ENCODE data around the gene VWA7. TPM values are rescaled to one million over a fixed set of nuclear protein-coding genes. Genes with fewer than 3 reads are reported as not detected.

VWA7 gene, protein sequence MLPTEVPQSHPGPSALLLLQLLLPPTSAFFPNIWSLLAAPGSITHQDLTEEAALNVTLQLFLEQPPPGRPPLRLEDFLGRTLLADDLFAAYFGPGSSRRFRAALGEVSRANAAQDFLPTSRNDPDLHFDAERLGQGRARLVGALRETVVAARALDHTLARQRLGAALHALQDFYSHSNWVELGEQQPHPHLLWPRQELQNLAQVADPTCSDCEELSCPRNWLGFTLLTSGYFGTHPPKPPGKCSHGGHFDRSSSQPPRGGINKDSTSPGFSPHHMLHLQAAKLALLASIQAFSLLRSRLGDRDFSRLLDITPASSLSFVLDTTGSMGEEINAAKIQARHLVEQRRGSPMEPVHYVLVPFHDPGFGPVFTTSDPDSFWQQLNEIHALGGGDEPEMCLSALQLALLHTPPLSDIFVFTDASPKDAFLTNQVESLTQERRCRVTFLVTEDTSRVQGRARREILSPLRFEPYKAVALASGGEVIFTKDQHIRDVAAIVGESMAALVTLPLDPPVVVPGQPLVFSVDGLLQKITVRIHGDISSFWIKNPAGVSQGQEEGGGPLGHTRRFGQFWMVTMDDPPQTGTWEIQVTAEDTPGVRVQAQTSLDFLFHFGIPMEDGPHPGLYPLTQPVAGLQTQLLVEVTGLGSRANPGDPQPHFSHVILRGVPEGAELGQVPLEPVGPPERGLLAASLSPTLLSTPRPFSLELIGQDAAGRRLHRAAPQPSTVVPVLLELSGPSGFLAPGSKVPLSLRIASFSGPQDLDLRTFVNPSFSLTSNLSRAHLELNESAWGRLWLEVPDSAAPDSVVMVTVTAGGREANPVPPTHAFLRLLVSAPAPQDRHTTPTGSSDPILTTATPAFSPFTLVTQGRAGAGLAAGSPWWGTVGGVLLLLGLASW
- 2.5 TPM in 2 replicates for total RNA-seq (2021)
- long read RNA-seq, partial matches to known transcripts: 0 of 2 reads
- long read RNA-seq, other reads (novel, unspliced or antisense): 2 of 2 reads

- peak within 1 kb of the TSS in 2 of 3 experiments; percentile 52 to 61; a peak in 4 of 7 replicates for H3K27ac Mint-ChIP-seq
Measured at GRCh38 chr6:31776989-31777666, at the start of gene VWA7. VWA7 (minus strand) TSS chr6:31777328; CDS start chr6:31776779, 549 bp downstream.

More at GRCh38 chr6:31776989-31777666, at the start of gene VWA7:
- H2AFZ ChIP-seq (ENCODE audit: low read length): no peak within 1 kb of the TSS
- no peak within 1 kb of the TSS for H3T11ph ChIP-seq (ENCODE audit: low read length)
- no peaks in the 10 kb centered on the region for H3K9me3 ChIP-seq (ENCODE audit: control insufficient read depth, low read depth, low read length)
- no peak within 1 kb of the TSS for H2BK120ac ChIP-seq (ENCODE audit: low read depth, low read length, poor library complexity, severe bottlenecking)
- no peak within 1 kb of the TSS for H3K4me2 ChIP-seq (ENCODE audit: insufficient read depth, insufficient read length, low read length)
- no peak within 1 kb of the TSS for H2BK5ac ChIP-seq (ENCODE audit: insufficient read length, low read length)
- no peak within 1 kb of the TSS for H2BK12ac ChIP-seq (ENCODE audit: insufficient read length, low read depth, low read length)
- H3K9me3 Mint-ChIP-seq: no peaks in the 10 kb centered on the region
- H3K27me3 ChIP-seq (ENCODE audit: insufficient read depth, low read length): no peaks in the 10 kb centered on the region
- H3K27ac ChIP-seq (ENCODE audit: insufficient read length, low read depth, low read length): no peak within 1 kb of the TSS
- no peak within 1 kb of the TSS for H3K56ac ChIP-seq (ENCODE audit: insufficient read length, low read depth, low read length)
- H4K5ac ChIP-seq (ENCODE audit: insufficient read length, low read depth, low read length): no peak within 1 kb of the TSS
- H3K14ac ChIP-seq (ENCODE audit: insufficient read depth, low read length): no peak within 1 kb of the TSS
- no peak within 1 kb of the TSS for H2BK20ac ChIP-seq (ENCODE audit: low read depth, low read length, poor library complexity, severe bottlenecking)
- H2AK5ac ChIP-seq (ENCODE audit: insufficient read length, low read length): no peak within 1 kb of the TSS
- H3K79me2 ChIP-seq (ENCODE audit: insufficient read depth, low read length): no peaks in the 10 kb centered on the region
- H3K4ac ChIP-seq (ENCODE audit: low read depth, low read length): no peak within 1 kb of the TSS
- H3K79me1 ChIP-seq (ENCODE audit: insufficient read depth, low read depth, low read length, poor library complexity, severe bottlenecking): no peaks in the 10 kb centered on the region
- H4K20me1 ChIP-seq (ENCODE audit: control insufficient read depth, insufficient read depth, insufficient read length): no peaks in the 10 kb centered on the region
- no peak within 1 kb of the TSS for H3K9ac ChIP-seq (ENCODE audit: extremely low read depth, insufficient read length, low read length)
- H3K27me3 Mint-ChIP-seq (ENCODE audit: low read depth): no peaks in the 10 kb centered on the region
- no peak within 1 kb of the TSS for H4K91ac ChIP-seq (ENCODE audit: insufficient read length, low read depth, low read length)
- no peaks in the 10 kb centered on the region for H3K4me1 ChIP-seq (ENCODE audit: insufficient read depth, low read length)
- no peak for DNase-seq
- H3K4me3 Mint-ChIP-seq: no peak within 1 kb of the TSS
- no peak within 1 kb of the TSS for H4K8ac ChIP-seq (replicated peaks; ENCODE audit: insufficient read length, low read depth, low read length)
- H3K23ac ChIP-seq (ENCODE audit: insufficient read length, low read depth, low read length): no peak within 1 kb of the TSS
- peaks cover 5 to 10% of the 10 kb centered on the region in 2 experiments; a peak in 3 of 4 replicates for H3K4me1 Mint-ChIP-seq
- TF ChIP-seq CTCF (conservative IDR thresholded peaks at IDR 0.05): no peak
- no peak within 1 kb of the TSS for H2BK15ac ChIP-seq (ENCODE audit: low read depth, low read length)
- H3K18ac ChIP-seq (ENCODE audit: insufficient read length, low read depth, low read length): no peak within 1 kb of the TSS
- no CpG with 5 or more reads among the region's 15 CpGs for WGBS (ENCODE audit: extremely low coverage, insufficient read length, low lambda C conversion rate)
- no peaks in the 10 kb centered on the region for H3K23me2 ChIP-seq (ENCODE audit: insufficient read length, low read depth, low read length, poor library complexity, severe bottlenecking)
- H3K36me3 Mint-ChIP-seq (ENCODE audit: insufficient read depth in 1 of 3, low read depth in 3 of 3): peaks cover 24 to 45% (median 30%) of the 10 kb centered on the region in 3 experiments; a peak in 6 of 7 replicates

Measured in H9 (cell line).